CD14-positive monocyte (primary cell): Measurements from ENCODE around the gene RNU1-3. TPM values are rescaled to one million over a fixed set of nuclear protein-coding genes. Genes with fewer than 3 reads are reported as not detected.
A peak's percentile ranks its signal among the peaks of the same experiment; 100 is the strongest.
"Not testable (repeated sequence)": the region's sequence is repeated elsewhere in the genome, so short reads cannot be mapped to it uniquely, and the experiment has no call there.

Source experiments
- DNase-seq, 3 donors: peaks; one replicate each; pipeline ENCODE4 v3.0.0-alpha.2; 2011 to 2022
- H2AFZ ChIP-seq: 2 replicates; pipeline ENCODE4 v1.6.0; 2012; ENCODE audit warnings: mild to moderate bottlenecking, low read depth, low read length, inconsistent platforms; ENCODE audit not compliant: insufficient read depth, poor library complexity, severe bottlenecking
- H3K27ac ChIP-seq, 2 donors: 1 replicate in 1 of 2; 2 replicates in 1 of 2; pipeline ENCODE4 v1.5.1; 2012 to 2013; ENCODE audit warnings: low read length in 2 of 2, control low read depth in 1 of 2, inconsistent platforms in 1 of 2, low read depth in 1 of 2, mild to moderate bottlenecking in 1 of 2
- H3K27me3 ChIP-seq, 2 donors: one replicate each; pipeline versions ENCODE4 v1.6.0 to v1.6.1; 2011 to 2013; ENCODE audit warnings: low read length in 2 of 2; ENCODE audit not compliant: control insufficient read depth in 2 of 2, insufficient read depth in 2 of 2
- H3K36me3 ChIP-seq, 2 donors: replicated peaks in 1 of 2; 1 replicate in 1 of 2; 2 replicates in 1 of 2; pipeline versions ENCODE4 v1.5.1 to v1.6.1; 2012 to 2013; ENCODE audit warnings: low read length in 2 of 2, control low read depth in 1 of 2, inconsistent platforms in 1 of 2, mild to moderate bottlenecking in 1 of 2; ENCODE audit not compliant: insufficient read depth in 2 of 2, control insufficient read depth in 1 of 2
- H3K4me1 ChIP-seq, 2 donors: 1 replicate in 1 of 2; 2 replicates in 1 of 2; pipeline versions ENCODE4 v1.5.1 to v1.6.1; 2012 to 2013; ENCODE audit warnings: low read length in 2 of 2, control low read depth in 1 of 2, inconsistent platforms in 1 of 2, mild to moderate bottlenecking in 1 of 2, moderate library complexity in 1 of 2; ENCODE audit not compliant: insufficient read depth in 2 of 2, control insufficient read depth in 1 of 2
- H3K4me2 ChIP-seq: replicated peaks from 2 replicates; pipeline ENCODE3; 2012; ENCODE audit warnings: low read length, moderate library complexity, mild to moderate bottlenecking; ENCODE audit not compliant: poor library complexity, severe bottlenecking; ENCODE audit errors: extremely low read depth
- H3K4me3 ChIP-seq, 3 experiments: fragments of 200-600 bp in 1 of 3; sonication (generic) in 1 of 3; replicated peaks in 1 of 3; 1 replicate in 2 of 3; 2 replicates in 1 of 3; pipeline ENCODE4 v1.5.1; 2011 to 2013; ENCODE audit warnings: low read length in 3 of 3, mild to moderate bottlenecking in 3 of 3, control low read depth in 2 of 3, low read depth in 2 of 3, inconsistent platforms in 1 of 3, moderate library complexity in 1 of 3
- H3K79me2 ChIP-seq: 2 replicates; pipeline ENCODE4 v1.6.0; 2012; ENCODE audit warnings: mild to moderate bottlenecking, control low read depth, inconsistent platforms, low read length, moderate library complexity; ENCODE audit not compliant: insufficient read depth
- H3K9ac ChIP-seq: 2 replicates; pipeline ENCODE4 v1.6.0; 2017; ENCODE audit warnings: low read length, mild to moderate bottlenecking; ENCODE audit not compliant: insufficient read depth, poor library complexity, severe bottlenecking
- H3K9me3 ChIP-seq, 2 donors: replicated peaks in 1 of 2; 1 replicate in 1 of 2; 2 replicates in 1 of 2; pipeline versions ENCODE4 v1.5.1 to v1.6.1; 2012 to 2013; ENCODE audit warnings: low read length in 2 of 2, control low read depth in 1 of 2; ENCODE audit not compliant: control insufficient read depth in 1 of 2, insufficient read depth in 1 of 2
- H4K20me1 ChIP-seq: 2 replicates; pipeline ENCODE4 v1.6.0; 2012; ENCODE audit warnings: mild to moderate bottlenecking, low read length, control low read depth, moderate library complexity; ENCODE audit not compliant: insufficient read depth
- H3K27ac Mint-ChIP-seq, 7 donors: one replicate each; pipeline ENCODE4 v1.8.0; 2020; ENCODE audit warnings: mild to moderate bottlenecking in 7 of 7, mixed read lengths in 7 of 7, moderate library complexity in 6 of 7, inconsistent platforms in 2 of 7
- H3K27me3 Mint-ChIP-seq, 3 donors: one replicate each; pipeline ENCODE4 v1.8.0; 2021 to 2022; ENCODE audit warnings: low read depth in 3 of 3, mild to moderate bottlenecking in 3 of 3, mixed read lengths in 3 of 3, moderate library complexity in 3 of 3, inconsistent platforms in 1 of 3
- H3K36me3 Mint-ChIP-seq, 2 donors: one replicate each; pipeline ENCODE4 v1.8.0; 2020; ENCODE audit warnings: mixed read lengths in 2 of 2, inconsistent platforms in 1 of 2, mild to moderate bottlenecking in 1 of 2
- H3K4me1 Mint-ChIP-seq: one replicate; pipeline ENCODE4 v1.8.0; 2020; ENCODE audit warnings: mild to moderate bottlenecking, mixed read lengths
- H3K4me3 Mint-ChIP-seq, 2 donors: one replicate each; pipeline ENCODE4 v1.8.0; 2020; ENCODE audit warnings: mild to moderate bottlenecking in 2 of 2, mixed read lengths in 2 of 2, moderate library complexity in 1 of 2
- H3K9me3 Mint-ChIP-seq, 7 donors: one replicate each; pipeline ENCODE4 v1.8.0; 2020 to 2022; ENCODE audit warnings: mixed read lengths in 7 of 7, mild to moderate bottlenecking in 6 of 7, moderate library complexity in 6 of 7, inconsistent platforms in 2 of 7
- WGBS: methylation state at CpG from one replicate; pipeline ENCODE4 v1.1.5; 2013; ENCODE audit warnings: missing lambda C conversion rate; ENCODE audit not compliant: insufficient coverage; 5-methylcytosine and 5-hydroxymethylcytosine counted together
- intact Hi-C, 2 donors: fragments of 100-400 bp; cut with micrococcal nuclease; formaldehyde crosslinking; loops; one replicate each; pipeline versions ENCODE4 v1.15.0 to v1.15.1; 2023
- polyA plus RNA-seq, 3 donors: library from polyadenylated mRNA; depleted of rRNA in 1 of 3; unstranded in 2 of 3; stranded (reverse) in 1 of 3; fragments of 300-500 nt in 2 of 3; fragments of >200 nt in 1 of 3; fragmentation: Illumina TruSeq in 2 of 3; gene quantifications; 1 replicate in 2 of 3; 2 replicates in 1 of 3; pipeline ENCODE4 v1.2.3, GENCODE V29; 2012 to 2021

RNU1-3 gene
- polyA plus RNA-seq, 3 donors = not detected

DNA sequence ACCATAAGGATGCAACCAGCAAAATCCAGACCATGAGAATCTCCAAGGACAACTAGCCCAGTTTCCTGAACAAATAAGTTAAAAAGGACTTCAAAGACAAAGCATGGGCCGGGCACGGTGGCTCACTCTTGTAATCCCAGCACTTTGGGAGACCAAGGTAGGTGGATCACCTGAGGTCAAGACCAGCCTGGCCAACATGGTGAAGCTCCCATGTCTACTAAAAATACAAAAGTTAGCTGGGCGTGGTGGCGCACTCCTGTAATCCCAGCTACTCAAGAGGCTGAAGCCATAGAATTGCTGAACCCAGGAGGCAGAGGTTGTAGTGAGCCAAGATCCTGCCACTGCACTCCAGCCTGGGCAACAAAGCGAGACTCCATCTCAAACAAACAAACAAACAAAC, 30.8 kb downstream of the RNU1-3 start:
- not testable (repeated sequence) for H3K27ac ChIP-seq, H3K4me1 Mint-ChIP-seq, H3K9me3 Mint-ChIP-seq, H3K4me2 ChIP-seq, H3K27ac Mint-ChIP-seq, H3K4me3 Mint-ChIP-seq, H3K27me3 Mint-ChIP-seq, H3K9ac ChIP-seq, H3K4me3 ChIP-seq, H2AFZ ChIP-seq, H3K9me3 ChIP-seq, H3K4me1 ChIP-seq, H3K27me3 ChIP-seq, DNase-seq
- peaks cover 40 to 42% of the 10 kb centered on the region in 2 donors for H3K36me3 Mint-ChIP-seq
- Histone ChIP-seq H4K20me1 (peaks cover 27% of the 10 kb centered on the region), H3K36me3 (peaks cover 52 to 78% of the 10 kb centered on the region in 2 donors), H3K79me2 (peaks cover 46% of the 10 kb centered on the region)
- 96% methylated on average over 5 of the region's 5 CpGs for WGBS
- intact Hi-C loops = loop anchor here in 1 of 2 donors (2.0 kb wide), 1 partner anchor 13 kb away; no protein-coding TSS in a partner anchor

DNA sequence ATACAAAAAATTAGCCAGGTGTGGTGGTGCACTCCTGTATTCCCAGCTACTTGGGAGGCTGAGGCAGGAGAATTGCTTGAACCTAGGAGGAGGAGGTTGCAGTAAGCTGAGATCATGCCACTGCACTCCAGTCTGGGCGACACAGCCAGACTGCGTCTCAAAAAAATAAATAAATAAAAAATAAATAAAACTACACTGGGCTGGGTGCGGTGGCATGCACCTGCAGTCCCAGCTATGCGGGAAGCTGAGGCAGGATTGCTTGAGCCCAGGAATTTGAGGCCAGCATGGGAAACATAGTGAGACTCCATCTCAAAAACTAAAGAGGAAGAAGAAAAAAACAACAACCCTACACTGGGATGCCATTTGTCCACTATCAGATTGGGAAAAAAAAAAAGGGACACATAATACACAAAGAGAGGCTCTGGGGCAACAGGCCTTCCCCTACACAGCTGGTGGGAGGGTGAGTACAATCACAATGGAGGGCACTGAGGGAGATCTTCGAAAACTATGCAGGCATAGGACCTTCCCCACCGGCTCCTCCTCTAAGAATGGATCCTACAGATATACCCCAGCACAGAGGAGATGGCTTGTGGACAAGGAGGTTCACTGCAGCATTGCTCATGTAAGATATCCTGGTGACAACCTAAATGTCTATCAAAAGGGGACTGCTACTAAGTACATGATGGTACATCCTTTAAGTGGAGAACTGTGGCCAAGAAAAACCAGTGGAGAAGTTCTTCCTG, 33.0 kb downstream of the RNU1-3 start:
- H3K4me1 ChIP-seq, H3K4me3 Mint-ChIP-seq, H3K4me1 Mint-ChIP-seq, H3K27ac Mint-ChIP-seq, H3K9ac ChIP-seq, DNase-seq, H3K9me3 Mint-ChIP-seq, H3K4me2 ChIP-seq, H3K27me3 ChIP-seq, intact Hi-C loops, H3K4me3 ChIP-seq, H3K9me3 ChIP-seq, H3K27me3 Mint-ChIP-seq, H3K27ac ChIP-seq, H2AFZ ChIP-seq: not testable (repeated sequence)
- Histone ChIP-seq H3K36me3 (peaks cover 65 to 87% of the 10 kb centered on the region in 2 donors), H4K20me1 (peaks cover 14% of the 10 kb centered on the region), H3K79me2 (peaks cover 26% of the 10 kb centered on the region)
- 100% methylated on average over 2 of the region's 6 CpGs for WGBS
- peaks cover 61 to 64% of the 10 kb centered on the region in 2 donors for H3K36me3 Mint-ChIP-seq

GRCh38 chr1:16632044-16632850, 34.5 kb downstream of the RNU1-3 start:
- H3K4me1 ChIP-seq, H3K27ac ChIP-seq, H3K4me2 ChIP-seq, H3K4me3 Mint-ChIP-seq, H3K9me3 ChIP-seq, H3K27me3 Mint-ChIP-seq, H3K9ac ChIP-seq, H3K9me3 Mint-ChIP-seq, intact Hi-C loops, H3K27me3 ChIP-seq, H3K4me1 Mint-ChIP-seq, H2AFZ ChIP-seq, H3K4me3 ChIP-seq, DNase-seq: not testable (repeated sequence)
- Histone ChIP-seq H3K79me2 (peaks cover 17% of the 10 kb centered on the region), H3K36me3 (peaks cover 74 to 90% of the 10 kb centered on the region in 2 donors), H4K20me1 (peaks cover 11% of the 10 kb centered on the region)
- peaks cover 74 to 77% of the 10 kb centered on the region in 2 donors for H3K36me3 Mint-ChIP-seq
- 95% methylated on average over 12 of the region's 14 CpGs for WGBS
- H3K27ac Mint-ChIP-seq = peak overlapping the region in 1 of 7 donors; percentile 9
